NB4 (cell line): ENCODE measurements around the gene EGR1.
"Not testable (repeated sequence)": the region's sequence is repeated elsewhere in the genome, so short reads cannot be mapped to it uniquely, and the experiment has no call there.

ENCODE experiments used
- DNase-seq: peaks from one replicate; pipeline ENCODE4 v3.0.0; 2010; ENCODE audit warnings: low read depth
- H3K4me3 ChIP-seq: one replicate; pipeline ENCODE4 v1.5.1; 2011; ENCODE audit warnings: mild to moderate bottlenecking, low read depth, low read length, moderate library complexity
- MAX ChIP-seq: IDR thresholded peaks from 2 replicates; pipeline ENCODE4 v1.6.1; 2011; ENCODE audit warnings: low read depth, low read length
- MYC ChIP-seq: IDR thresholded peaks from 2 replicates; pipeline ENCODE4 v1.6.1; 2011; ENCODE audit warnings: low read depth, low read length
- POLR2A ChIP-seq: IDR thresholded peaks from 2 replicates; pipeline ENCODE4 v1.6.1; 2011; ENCODE audit warnings: mild to moderate bottlenecking; ENCODE audit not compliant: insufficient read length; ENCODE audit errors: extremely low read depth
- TF ChIP-seq, protein P1 (sequence below): IDR thresholded peaks from one replicate; pipeline ENCODE4 v1.5.1; 2012; ENCODE audit warnings: low read depth, low read length

EGR1 gene

DNA sequence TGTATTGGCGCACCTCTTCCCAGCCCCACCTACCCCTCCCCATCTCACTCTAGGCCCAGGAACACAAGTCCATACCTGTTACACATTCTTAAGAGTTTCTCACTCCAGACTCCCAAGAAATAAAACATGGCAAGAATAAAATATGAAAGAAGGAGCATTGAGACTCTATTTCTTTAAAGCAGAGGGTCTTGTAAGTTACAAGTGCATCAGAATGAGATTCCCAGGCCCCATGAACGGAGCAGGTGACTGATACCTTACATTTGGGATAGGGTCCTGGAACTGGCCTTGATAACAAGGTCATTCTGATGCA is 5.7 kb downstream of the EGR1 start:
- TF ChIP-seq MYC (no peak), MAX (no peak), POLR2A (no peak)
- TF ChIP-seq, protein P1, sequence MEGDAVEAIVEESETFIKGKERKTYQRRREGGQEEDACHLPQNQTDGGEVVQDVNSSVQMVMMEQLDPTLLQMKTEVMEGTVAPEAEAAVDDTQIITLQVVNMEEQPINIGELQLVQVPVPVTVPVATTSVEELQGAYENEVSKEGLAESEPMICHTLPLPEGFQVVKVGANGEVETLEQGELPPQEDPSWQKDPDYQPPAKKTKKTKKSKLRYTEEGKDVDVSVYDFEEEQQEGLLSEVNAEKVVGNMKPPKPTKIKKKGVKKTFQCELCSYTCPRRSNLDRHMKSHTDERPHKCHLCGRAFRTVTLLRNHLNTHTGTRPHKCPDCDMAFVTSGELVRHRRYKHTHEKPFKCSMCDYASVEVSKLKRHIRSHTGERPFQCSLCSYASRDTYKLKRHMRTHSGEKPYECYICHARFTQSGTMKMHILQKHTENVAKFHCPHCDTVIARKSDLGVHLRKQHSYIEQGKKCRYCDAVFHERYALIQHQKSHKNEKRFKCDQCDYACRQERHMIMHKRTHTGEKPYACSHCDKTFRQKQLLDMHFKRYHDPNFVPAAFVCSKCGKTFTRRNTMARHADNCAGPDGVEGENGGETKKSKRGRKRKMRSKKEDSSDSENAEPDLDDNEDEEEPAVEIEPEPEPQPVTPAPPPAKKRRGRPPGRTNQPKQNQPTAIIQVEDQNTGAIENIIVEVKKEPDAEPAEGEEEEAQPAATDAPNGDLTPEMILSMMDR: no peak
- no peak overlapping the region for H3K4me3 ChIP-seq
- no peak for DNase-seq

GRCh38 chr5:138472353-138472752 is 7.1 kb downstream of the EGR1 start:
- DNase-seq: no peak
- TF ChIP-seq MYC: no peak
- TF ChIP-seq MAX: no peak
- TF ChIP-seq, protein P1: no peak
- TF ChIP-seq POLR2A: no peak

GRCh38 chr5:138473151-138473550 is 7.9 kb downstream of the EGR1 start:
- H3K4me3 ChIP-seq, DNase-seq: not testable (repeated sequence)

More at GRCh38 chr5:138472353-138472752, 7.1 kb downstream of the EGR1 start:
- H3K4me3 ChIP-seq: no peak overlapping the region

DNA sequence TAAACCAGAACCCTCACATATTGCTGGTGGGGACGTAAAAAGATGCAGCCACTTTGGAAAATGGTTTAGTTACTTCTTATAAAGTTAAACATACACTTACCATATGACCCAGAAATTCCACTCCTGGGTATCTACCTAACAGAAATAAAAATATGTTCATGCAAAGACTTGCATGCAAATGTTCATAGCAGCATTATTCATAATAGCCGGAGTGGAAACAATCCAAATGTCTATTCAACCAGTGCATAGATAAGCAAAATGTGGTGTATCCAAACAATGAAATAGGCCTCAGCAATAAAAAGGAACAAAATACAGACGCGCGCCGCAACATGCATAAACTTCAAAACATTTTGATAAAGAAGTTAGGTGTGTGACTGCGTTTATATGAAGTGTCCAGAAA is 11.6 kb downstream of the EGR1 start:
- DNase-seq: no peak
- no peak overlapping the region for H3K4me3 ChIP-seq
- TF ChIP-seq, protein P1: no peak
- TF ChIP-seq MYC (no peak), MAX (no peak), POLR2A (no peak)

GRCh38 chr5:138482638-138483037 is 17.4 kb downstream of the EGR1 start:
- no peak overlapping the region for H3K4me3 ChIP-seq
- DNase-seq: no peak
- TF ChIP-seq MAX (no peak), MYC (no peak), POLR2A (no peak)
- TF ChIP-seq, protein P1: no peak

DNA sequence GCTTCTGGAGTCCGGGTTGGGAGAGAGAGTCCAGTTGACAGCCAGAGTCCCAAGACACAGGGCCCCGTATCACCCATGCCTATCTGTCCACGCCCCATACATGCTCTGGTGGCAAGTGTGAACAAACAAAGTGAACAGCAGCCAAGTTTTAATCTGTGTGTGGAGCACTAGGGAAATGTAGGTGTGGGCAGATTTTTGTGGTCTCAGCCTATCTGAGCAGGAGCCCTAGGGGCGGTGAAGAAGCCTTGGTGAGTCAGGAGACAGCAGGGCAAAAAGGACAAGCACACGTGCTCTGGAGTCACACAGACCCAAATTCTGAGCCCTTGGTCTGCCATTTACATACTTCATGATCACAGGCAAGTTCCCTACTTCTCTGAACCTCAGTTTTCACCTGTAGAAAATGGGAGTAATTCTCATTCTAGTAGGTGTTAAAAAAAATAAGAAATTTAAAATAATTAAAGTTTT is 23.2 kb downstream of the EGR1 start:
- no peak for TF ChIP-seq POLR2A
- TF ChIP-seq, protein P1: no peak
- TF ChIP-seq MAX: no peak
- no peak for TF ChIP-seq MYC
- no peak overlapping the region for H3K4me3 ChIP-seq
- DNase-seq: peak; percentile 32

DNA sequence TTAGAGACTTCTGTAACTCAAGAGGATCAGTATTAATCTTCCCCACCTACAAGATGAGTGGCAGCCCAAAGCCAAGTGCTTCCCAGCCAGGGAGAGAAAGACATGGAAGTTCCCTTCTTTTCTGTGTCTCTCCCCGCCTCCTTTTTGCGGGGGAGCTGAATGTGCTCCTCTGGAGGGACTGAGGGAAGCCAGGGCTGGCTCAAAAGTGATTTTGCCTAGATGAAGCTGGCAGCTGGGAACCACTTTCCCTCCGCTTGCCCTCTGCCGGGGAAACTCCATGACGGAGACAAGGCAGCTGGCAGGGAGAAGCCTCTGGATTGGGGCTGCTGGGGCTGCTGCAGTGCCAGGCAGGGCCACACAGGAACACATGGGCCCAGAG is 24.4 kb downstream of the EGR1 start:
- no peak for TF ChIP-seq MYC
- no peak for TF ChIP-seq POLR2A
- no peak for TF ChIP-seq MAX
- TF ChIP-seq, protein P1: no peak
- DNase-seq: no peak
- H3K4me3 ChIP-seq: no peak overlapping the region
